Hepatocyte (in vitro differentiated cells): ENCODE results near the gene MYEF2.

ENCODE experiments used
- CTCF ChIP-seq: fragments of 200-600 bp; sonication (generic); IDR thresholded peaks from 2 replicates; pipeline ENCODE4 v1.5.1; 2016; ENCODE audit warnings: antibody characterized with exemption, mild to moderate bottlenecking; ENCODE audit not compliant: poor library complexity
- EZH2 ChIP-seq: fragments of 200-600 bp; sonication (generic); IDR thresholded peaks from 2 replicates; pipeline ENCODE4 v1.6.1; 2016; ENCODE audit warnings: antibody characterized with exemption, mild to moderate bottlenecking, borderline replicate concordance

GRCh38 chr15:48132874-48133273 lies 45.2 kb downstream of the MYEF2 start:
- no peak for TF ChIP-seq CTCF
- no peak for TF ChIP-seq EZH2
